ENCODE results near the gene CPT1B.

CPT1B gene

DNA sequence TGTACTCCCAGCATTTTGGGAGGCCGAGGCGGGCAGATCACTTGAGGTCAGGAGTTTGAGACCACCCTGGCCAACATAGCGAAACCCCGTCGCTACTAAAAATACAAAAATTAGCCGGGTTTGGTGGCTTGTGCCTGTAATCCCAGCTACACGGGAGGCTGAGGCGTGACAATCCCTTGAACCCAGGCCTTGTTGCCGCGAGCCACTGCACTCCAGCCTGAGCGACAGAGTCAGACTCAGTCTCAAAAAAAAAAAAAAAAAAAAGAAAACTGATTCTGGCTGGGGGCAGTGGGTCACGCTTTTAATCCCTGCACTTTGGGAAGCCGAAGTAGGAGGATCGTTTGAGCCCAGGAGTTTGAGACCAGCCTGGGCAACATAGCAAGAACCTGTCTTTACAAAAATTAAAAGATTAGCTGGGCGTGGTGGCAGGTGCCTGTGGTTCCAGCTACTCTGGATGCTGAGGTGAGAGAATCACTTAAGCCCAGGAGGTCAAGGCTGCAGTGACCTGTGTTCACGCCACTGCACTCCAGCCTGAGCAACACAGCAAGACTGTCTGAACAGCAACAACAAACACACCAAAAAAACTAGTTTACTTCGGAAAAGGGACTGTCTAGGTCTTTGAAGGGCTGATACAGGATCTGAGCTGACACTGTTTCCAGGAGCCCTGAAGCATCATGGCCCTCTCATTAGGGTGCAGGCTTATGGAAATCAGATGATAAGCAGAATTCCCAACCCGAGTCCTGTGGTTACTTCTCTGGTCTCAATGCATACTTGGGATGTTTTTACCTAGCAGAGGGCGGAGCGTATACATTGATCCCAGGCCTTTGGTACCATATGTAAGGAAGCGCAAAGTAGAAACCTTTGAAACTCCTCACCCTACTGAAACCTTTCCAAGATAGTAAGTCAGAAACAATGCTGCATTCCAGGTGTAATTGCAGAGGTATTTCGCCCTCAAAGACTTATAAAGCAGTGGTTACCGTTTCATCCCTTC lies 6.2 kb upstream of the CPT1B start:
- DNase-seq, result no peak

DNA sequence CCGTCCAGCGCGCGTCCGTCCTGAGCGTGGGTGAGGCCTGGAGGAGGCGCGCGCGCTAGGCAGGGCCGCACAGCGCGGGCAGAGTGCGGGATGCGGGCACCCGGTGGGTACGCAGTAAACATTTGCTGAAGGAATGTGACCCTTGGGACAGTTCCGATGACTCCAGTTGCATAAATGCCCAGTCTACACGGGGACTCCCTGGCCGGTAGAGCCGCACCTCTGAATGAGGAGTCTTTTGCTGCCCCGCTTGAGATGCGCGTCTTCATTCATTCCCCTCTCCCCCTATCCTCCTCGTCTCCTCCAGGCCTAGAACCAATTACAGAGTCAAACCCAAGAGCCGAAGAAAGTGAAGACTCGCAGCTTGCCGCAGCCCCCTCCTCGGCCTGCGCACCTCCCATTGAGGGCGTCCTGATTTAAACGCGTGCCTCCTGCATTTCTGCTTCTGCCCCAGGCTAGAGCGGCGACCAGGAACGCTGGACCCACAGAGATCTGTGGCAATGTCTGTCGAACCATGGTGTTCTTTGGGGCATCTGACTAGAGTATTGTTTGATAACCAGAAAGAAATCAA lies 5.2 kb upstream of the CPT1B start:
- DNase-seq, result no peak

DNA sequence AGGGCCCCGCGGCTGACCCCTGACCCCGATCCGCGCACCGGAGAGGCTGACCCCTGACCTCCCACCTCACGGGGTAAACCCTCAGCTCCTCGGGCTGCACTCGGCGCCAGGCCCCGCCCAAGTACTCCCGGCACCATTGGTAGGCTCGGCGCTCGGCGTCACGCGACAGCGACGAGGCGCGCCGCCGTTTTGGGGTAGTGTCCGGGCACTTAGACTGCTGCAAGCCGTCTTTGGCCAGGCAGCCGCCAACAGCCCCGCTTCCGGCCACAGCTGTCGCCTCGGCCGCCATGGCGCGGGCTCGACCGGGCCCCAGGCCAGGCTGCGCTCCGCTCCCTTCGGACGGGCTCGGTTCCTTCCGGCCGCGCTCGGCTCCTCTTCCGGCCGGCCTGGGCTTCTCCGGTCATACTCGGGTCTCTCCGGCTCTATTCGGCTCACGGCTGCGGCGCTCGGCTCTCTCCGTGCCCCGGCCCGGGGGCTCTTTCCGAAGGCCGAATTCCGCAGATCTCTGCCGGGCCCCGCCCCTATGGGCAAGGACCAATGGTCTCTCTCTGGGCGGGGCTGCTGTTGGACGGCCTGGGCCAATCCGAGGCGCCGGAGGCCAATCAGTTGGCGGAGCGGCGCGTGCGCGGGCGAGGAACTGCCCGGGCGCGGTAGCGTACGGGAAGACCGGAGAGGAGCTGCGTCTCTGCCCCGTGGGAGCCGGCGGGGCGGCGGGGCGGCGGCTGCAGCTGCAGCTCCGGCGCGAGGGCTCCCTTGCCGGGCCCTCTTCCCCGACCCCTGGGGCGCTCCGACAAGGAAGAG lies 4.5 kb upstream of the CPT1B start, which contains the start of gene CHKB:
Gene CHKB, minus strand, starts transcription at position 357 of the 801 bp plus-strand sequence. Its CDS starts 68 bp downstream, at position 289.
- peak; percentile 96 for DNase-seq

DNA sequence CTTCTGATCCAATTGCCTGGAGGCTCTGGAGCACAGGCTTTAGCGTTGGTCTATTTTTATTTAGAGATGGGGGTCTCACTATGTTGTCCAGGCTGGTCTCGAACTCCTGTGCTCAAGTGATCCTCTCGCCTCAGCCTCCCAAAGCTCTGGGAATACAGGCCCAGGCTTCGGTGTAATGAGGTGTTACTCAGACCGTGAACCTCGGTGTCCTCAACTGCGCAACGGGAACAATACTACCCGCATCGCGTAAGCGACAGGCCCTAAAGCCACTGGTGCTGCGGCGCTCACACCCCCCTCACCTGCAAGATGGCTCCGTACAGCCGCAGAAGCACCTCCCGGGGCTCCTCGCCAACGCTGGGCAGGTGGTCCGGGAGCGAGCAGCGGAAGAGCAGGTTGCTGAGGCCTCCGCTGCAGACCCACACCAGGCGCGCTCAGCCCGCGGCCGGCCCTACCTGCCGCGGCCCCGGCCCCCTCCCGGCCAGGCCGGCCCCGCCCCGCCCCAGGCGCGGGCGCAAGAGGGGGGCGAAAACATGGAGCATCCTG lies 3.8 kb upstream of the CPT1B start:
- no peak for DNase-seq

DNA sequence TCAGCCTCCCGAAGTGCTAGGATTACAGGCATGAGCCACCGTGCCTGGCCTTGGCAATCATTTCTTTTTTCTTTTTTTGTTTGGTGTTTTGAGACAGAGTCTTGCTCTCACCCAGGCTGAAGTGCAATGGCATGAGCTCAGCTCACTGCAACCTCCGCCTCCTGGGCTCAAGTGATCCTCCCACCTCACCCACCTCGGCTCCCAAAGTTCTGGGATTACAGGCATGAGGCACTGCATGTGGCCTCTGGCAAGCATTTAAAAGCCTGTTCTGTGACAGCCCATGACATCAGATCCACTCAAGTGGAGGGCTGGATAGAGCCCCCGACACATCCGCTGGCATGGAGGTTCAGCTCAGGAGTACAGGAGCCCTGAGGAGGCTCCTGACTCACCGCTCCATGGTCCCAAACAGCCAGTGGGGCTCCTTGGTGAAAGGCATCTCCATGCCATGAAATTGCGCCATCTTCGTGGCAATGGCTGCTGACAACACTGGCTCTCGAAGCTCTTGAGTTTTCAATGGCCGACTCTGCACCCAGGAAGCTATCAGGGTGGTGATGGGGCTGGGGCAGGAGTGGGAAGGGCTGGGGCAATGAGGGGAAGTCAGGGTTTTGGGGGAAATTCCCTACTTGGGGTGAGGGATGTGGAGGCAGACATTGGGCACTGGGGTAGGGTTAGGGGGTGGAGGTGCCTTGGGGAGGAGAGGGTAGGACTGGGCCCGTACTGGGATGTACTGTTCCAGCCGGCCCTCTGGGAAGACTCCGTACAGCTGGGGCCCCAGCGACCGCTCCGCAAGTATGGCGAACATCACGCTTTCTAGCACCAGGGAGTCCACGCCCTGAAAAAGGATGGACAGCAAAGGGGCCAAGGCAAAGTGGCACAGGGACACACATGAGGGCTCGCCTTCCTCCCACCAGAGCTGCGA lies 3.1 kb upstream of the CPT1B start:
- no peak for DNase-seq

GRCh38 chr22:50579752-50580151 lies 1.5 kb upstream of the CPT1B start:
- no peak for DNase-seq

DNA sequence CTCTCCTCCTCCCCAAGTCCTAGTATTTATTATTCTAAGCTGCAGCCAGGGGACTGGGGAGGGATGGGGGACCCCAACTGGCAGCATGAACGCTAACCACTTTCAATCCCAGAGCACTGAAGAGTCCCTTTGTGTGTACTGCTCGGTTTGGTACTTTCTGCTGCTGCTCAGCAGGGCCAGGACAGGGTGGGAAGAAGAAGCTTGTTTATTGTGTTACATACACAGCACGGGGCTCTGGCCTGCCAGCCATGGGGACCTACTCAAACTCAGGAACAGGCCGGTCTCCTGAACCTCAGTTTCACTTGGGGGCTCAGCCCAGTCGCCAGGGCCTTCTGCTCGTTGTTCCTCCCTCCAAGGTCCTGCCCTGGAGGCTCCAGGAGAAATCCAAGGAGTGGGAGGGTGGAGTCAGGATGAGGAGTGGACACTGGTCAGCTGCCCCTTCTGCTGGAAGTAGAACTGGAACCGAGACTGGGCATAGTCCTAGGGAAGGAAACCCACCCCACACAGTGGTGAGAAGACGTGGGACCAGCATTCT lies 616 bp upstream of the CPT1B start:
- no peak for DNase-seq

- DNase-seq, result no peak
Observed at GRCh38 chr22:50577697-50577986, 585 bp downstream of the CPT1B start.

- no peak for DNase-seq
Observed at GRCh38 chr22:50576806-50577696, 1.2 kb downstream of the CPT1B start.

- no peak for DNase-seq
Observed at GRCh38 chr22:50576070-50576469, 2.2 kb downstream of the CPT1B start.

DNA sequence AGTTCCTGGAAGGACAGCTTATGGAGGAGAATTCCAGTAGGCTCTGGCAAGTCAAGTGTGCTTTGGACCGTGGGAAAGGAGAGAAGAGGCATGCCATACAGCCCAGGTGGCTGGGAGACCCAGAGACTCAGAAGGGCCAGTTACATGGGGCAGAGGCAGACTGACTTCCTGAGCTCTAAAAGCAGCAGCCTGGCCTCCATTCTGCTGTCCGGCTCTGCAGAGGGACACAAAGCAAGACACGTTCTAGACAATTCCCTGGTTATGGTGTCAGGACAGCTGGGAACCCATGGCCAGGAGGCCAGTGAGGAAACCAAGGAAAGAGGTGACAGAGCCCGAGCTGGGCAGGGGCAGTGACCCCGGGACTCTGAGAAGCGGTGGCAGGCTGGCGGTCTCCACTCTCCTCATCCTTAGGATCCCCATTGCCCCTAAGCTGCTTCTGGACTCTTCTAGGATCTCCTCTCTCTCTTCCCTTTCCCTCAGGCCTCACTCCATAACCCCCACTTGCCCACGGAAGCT lies 2.7 kb downstream of the CPT1B start:
- DNase-seq, result no peak

DNA sequence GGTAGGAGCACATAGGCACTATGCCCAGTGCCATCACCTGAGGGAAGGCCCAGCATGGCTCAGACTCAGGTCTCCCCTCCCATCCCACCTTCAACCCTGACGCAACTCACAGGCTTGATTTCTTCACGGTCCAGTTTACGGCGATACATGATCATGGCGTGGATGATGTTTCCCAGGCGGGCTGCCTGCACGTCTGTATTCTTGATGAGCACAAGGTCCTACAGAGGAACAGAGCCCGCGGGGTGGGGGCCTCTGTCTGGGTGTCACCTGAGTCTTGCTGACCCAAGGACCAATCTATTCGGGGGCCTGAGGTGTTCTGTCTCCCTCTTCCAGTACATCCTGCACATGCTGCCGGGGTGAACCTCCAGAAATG lies 3.9 kb downstream of the CPT1B start:
- no peak for DNase-seq

DNA sequence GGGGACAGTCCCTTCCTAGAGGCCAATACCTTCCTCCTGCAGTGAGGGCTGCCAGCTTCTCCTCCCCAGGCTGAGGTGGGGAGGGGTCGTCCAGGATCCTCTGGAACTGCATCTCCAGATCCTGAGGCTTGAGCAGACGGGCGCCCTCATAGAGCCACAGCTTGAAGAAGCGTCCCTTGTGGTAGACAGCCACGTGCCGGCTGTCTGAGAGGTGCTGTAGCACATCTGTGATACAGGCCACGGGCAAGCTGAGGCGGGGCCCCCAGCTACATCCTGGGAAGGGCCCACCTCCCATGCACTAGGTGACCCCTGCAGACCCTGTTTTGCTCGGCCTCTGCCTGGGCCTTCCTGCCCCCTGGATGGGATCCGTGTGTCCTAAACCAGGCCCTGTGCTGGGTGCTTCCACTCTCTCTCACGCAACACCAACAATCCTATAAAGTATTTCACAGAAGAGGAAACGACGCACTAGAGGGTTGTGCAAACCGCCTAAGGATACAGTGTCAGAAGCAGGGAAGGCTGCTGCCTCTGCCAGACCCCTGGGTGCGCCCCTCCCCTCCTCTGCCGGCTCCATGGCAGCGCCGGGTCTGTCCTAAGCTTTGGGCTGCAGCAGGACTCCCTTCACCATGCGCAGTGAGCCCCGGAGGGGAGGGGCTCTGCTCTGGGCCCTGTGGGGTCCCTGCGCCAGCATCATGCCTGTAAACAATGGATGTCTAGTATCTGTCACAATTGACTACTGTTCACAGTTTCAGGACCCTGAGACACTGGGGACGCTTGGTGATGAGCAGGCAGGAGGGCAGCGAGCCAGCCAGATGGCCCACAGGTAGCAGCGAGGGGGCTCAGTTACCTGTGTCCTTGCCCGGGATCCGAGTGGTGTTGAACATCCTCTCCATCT lies 4.5 kb downstream of the CPT1B start:
- DNase-seq, result no peak

- no peak for DNase-seq
Observed at GRCh38 chr22:50572965-50573364, 5.3 kb downstream of the CPT1B start.

DNA sequence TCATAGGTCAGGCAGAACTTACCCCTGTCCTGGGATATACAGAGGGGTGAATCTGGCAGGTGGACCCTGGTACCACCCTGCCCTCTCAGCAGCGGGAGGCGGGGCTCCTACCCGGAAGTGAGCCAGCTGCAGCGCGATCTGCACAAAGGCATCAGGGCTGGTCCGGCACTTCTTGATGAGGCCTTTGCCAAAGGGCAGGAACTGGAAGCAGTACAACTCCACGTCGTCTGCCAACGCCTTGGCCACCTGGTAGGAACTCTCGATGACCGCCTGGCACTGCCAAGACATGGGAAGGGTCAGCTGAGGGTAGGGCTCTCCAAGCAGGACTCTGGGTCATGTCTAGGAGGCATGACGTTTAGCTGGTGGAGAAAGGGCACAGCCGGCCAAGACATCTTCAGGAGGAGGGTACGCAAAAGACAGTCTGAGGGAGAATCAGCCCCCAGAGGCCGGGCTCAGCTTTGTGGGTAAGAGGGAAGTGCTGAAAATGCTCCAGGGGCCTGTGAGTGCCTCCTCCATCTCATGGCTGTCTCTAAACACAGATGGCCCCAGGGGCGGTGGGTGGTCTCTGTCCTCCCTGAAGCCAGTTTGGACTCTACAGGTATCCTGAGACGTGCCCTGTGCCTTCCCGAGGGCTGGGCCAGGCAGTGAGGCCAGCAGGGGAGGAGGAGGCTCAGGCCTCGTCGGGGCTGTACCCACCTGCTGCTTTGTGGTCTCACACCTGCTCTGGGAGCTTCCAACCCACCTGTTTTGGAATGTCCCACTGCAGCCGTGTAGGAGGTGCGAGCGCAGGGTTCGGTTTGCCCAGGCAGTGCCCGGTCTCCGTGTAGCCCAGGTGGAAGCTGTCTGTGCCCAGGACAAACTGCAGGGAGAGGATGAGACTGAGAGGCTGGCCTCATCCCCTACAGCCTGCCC lies 6.7 kb downstream of the CPT1B start:
- DNase-seq, result no peak

DNA sequence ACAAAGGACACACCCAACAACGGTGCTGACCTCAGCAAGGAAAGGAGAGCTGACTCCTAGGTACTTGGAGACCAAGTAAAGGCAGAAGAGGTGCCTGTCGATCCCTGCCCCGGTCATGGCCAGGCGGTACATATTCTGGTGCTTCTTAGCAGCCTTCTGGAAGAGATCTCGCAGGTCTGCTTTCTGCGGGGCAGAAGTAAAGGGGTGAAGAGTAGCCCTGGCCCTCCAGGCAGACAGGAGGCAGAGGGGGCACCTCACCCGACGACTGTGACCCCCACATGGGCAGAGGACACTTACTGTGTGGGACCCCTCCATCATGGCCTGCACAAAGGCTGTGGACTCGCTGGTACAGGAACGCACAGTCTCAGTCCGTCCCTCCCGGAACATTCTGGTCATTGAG lies 7.4 kb downstream of the CPT1B start:
- DNase-seq, result no peak

GRCh38 chr22:50569896-50570535 lies 8.2 kb downstream of the CPT1B start:
- DNase-seq, result no peak

DNA sequence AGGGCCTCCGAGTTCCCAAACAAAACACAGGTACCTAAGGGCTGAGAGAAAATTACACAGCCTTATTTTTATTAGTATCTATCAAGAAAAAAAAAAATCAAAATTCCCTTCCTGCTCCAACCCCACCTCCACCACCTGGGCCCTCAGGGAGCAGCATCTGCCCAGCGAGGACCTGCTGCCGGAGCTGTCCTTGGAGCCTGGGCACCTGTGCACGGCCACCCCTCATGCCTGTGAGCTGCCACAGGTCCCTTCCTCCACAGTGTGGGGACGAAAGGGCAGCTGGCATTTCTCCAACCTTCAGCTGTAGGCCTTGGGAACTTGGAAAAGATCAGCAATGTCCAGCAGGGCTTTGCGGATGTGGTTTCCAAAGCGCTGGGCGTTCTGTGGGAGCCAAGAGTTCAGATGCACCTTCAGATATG lies 9.2 kb downstream of the CPT1B start:
- DNase-seq, result no peak
